Nucleus accumbens (tissue), 56 donors: ENCODE measurements around the gene TSEN54.

Source experiments
- DNase-seq, 56 donors: peaks; one replicate each; lab custom pipeline; 2025; lab: John Stamatoyannopoulos, UW

TSEN54 gene

DNA sequence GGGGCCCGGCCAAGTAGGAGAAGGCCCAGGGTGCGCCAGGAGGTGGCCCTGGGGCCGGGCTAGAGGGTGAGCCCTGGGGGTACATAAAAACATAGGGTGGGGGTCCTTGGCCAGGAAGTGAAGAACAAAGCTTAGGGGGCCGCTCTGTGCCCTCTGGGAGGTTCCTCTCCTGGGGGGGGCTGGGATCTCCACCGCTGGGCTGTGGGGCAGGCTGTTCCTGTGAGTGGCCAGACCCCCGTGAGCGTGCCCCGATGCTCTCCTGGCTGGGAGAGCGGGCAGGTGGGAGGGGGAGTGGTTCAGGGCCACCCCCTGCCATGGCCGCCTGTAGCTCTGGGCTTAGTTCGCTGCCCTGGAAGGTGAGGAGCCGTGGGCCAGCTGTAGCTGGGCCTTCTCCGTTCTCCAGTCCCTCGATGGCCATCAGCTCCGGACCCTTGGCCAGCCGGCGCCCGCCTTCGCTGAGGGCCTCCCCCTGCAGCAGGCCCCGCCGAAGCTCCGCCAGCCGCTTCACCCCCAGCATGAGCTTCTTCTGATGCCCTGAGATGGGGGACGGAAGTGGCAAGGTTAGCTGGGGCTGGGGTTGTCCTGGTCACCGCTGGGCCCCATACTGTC, 13.5 kb upstream of the TSEN54 start:
- no peak for DNase-seq

DNA sequence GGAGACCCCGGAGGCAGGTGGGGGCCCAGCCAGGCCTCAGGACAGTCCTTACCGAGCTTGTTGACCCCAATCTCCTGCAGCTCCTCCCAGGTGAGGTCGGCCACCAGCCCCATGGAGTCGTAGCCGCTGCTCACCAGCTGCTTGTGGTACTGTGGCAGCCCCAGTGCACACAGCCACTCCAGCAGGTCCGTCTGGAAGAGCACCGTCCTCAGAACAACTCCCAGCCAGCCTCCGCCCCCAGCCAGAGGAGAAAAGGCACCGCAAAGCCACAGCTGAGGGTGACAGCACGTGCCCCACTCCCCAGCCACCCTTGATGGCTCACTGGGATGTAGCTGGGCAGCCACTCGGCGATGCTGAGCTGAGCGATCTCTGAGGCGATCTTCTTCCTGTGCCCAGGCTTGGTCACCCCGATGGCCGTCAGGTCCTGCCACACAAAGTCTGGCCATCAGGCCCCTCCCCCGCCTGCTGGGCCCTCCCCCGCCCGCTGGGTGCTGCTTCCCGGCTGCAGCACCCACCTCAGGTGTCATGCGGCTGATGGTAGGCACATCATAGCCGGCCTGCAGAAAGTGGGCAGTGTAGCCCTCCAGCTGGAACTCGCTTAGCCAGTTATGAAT, 12.9 kb upstream of the TSEN54 start:
- DNase-seq, result no peak

DNA sequence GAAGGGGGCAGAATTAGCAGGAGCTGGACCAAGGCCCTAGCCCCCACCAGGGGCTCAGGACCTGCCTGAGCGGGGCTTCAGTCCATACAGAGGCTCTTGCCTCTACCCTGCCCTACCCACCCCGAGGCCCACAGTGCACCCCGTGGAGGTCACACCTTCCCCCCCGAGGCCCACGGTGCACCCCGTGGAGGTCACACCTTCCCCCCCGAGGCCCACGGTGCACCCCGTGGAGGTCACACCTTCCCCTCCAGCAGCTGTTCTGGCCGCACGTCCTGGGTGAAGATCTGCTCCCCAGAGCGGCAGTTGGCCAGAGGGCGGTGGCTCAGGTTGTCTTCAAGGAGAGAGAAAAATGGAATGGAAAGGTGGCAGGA, 12.4 kb upstream of the TSEN54 start:
- DNase-seq, result no peak

DNA sequence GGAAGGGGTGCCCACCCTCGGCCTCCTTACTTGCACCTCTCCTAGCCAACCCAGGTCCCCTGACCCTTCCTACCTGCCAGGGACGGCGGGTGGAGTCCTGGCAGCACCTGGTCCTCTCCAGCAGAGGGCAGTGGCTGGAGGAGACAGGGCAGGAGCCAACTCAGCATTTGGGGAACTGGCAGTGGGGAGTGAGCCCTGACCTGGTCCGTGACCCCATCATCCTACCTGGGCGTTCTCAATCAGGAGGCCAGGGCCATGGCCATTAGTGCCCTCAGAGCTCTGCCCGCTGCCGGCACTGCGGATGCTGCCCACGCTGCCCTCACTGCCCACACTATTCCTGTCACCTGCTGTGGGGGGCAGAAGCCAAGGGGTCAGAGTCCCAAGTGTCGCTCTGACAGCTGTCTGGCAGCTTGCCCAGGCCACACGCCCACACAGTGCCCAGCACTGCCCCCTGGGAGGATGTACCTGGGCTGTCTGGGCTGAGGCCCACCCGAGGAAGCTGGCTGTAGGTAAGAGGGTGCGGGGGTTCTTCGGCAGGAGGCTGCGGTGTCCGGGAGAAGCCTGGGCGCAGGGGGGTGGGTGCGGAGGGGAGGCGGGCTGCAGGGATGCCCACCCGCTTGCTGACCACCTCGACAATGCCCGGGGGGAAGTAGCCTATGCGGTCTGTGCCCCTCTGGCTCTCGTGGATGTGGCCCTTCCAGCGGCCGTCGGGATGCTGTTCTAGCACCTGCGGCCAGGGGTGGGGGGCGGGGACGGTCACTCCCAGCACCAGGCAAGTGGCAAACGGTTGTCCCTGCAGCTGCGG, 11.8 kb upstream of the TSEN54 start:
- peak in 2 of 56 donors; percentile 14 to 21 for DNase-seq

DNA sequence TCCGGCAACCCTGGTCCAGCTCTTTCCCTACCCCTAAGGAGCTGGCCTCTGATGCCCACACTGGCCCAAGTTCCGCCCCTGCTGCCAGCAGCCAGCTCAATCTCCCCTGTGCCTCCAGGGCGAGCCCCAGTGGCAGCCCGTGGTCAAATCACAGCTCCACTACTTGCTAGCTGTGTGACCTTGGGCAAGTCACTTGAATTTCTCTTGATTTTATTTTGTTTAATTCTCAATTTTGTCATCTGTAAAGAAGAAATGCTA, 11.2 kb upstream of the TSEN54 start:
- no peak for DNase-seq

DNA sequence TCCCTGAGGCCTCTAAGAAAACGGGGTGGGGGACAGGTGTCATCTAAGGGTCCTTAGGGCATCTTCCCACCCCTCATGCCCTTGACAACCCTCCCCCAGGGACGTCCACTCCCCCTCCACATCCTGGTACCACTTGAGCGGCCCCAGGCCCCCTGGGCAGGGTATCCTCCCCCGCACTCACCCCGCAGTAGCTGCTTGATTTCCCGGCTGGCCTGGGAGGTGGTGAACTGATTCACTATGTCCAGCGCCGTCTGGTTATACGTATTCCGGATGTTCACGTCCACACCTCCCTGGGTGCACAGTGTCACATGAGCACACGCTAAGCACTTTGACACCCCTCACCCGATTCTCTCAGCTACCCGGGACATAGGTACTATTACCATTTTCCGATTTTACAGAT, 10.7 kb upstream of the TSEN54 start:
- no peak for DNase-seq

DNA sequence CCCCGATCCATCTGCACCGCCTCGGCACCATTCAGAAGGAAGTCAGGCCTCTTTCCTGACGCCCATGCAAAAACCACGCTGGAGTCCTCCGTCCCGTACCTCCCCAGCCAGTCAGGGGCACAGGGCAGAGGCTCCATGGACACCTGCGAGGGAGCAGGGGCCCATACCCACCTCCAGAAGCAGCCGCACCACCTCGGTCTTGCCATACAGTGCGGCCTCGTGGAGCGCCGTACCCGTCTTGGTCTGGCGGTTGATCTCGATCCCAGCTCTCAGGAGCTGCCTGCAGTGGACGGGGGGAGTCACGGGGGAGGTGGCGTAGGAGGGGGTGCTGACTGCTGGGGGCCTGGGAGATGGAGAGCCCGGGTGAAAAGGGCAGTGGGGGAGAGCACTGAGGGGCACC, 10.2 kb upstream of the TSEN54 start:
- no peak for DNase-seq

DNA sequence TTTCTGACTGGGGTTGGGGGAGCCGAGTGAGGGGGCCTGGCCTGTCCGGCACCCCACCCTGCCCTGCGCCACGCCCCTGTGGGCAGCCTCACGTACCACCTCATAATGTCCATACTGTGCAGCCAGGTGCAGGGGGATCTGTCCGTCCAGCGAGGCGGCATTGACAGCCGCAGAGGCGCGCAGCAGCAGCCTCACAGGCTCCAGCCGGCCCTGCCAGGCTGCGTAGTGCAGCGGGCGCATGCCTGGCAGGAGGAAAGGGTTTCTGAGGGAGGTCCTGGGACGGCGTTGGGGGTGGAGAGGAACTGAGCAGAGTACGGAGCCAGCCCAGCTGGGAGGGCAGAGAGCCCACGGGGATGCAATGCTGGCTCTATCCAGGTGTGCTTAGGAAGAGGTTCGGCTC, 9.4 kb upstream of the TSEN54 start:
- peak in 3 of 56 donors; percentile 18 to 44 (median 32) for DNase-seq

DNA sequence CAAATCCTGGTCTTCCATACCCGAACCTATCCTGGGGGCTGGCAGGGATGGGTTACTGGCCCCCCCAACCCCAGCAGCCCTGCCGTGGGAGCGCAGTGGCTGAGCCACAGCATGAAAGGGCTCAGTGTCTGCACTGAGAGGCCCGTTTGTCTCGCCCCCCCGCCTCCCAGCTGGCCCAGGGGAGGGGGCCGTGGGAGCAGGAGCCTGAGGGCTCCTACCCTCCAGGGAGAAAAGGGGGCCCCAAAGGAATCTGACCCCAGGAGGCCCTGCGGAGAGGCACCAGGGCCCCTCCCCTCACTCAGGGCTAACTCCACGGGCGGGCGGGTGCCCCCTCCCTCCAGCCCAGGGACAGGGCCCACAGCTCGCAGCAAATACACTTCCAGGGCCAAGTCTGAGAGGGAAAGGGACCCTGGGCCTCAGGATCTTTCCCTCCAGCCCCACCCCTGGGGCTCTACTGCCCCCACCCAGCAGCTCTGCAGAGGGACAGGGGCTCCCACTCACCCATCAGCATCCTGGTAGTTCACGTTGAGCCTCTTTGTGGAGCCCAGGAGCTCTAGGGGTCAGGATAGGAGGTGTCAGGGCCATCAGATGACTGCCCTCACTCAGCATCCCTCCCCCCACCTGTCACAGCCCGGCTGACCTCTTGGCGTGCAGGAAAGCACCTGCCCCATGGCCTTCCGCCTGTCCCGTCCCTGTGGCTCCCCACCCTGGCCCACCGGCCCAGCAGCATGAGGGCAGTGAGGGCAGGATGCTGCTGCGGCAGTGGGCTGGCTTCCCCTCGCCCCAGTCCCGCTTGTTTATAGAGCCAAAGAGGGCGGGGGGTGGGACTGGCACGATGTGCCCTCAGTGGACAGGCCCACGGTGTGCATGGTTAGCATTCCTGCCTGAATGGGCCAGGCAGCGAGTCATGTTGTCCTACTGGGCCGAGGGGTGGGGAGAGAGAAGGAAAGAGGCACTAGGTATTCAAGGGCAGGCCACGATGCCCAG, 8.3 kb upstream of the TSEN54 start:
- peak in 54 of 56 donors; percentile 33 to 93 (median 81) for DNase-seq

DNA sequence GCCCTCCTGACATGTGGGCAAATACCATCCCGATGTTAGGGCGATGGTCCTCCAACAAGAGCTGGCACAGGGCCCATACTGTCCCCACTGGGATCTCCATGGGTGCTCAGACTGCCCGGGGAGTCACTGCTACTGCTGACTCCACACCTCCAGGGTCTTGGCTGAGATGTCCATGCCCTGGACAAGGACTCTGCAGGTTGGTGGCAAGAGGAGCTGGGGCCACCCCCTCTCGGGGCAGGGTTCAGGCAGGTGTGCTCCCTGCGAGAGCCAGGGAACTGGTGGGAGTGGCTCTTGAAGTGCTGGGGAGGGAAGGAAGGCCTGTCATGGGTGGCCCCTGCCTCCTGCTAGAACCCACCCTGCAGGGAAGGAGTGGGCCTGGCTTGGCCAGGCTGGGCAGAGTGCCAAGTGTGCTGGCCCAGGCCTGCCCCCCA, 7.4 kb upstream of the TSEN54 start:
- DNase-seq, result peak in 7 of 56 donors; percentile 23 to 63 (median 34)

DNA sequence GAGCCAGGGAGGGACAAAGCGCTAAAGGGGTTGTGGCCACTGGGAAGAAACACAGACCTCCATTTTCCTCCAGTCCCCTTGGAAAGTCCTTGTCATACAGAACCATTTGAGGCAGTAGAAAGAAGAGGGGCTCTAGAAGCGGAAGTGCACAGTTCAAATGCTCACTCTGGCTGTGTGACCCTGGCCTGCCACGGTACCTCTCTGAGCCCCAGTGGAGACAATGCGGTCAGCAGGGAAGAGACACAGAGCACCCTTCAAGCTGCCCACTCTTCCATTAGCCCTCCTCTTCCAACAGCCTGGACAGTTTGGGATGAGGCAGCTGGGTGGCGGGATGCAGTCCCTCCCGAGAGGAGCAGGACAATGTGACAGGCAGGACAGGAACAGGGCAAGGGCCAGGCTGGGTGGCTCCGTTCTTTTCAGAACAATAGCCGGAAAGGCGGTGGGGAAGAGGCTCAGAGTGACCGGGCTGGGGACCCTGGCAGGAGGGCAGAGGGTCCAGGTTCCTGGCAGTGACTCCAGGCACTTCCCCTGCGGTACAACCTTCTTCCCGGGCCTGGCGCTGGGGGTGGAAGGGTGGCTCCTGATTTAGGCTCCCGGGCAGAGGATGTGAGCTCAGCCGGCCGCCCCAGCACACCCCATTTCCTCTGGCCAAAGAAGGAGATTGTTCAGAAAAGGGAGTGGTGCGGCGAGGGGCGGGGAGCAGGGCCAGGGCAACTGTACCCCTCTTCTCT, 6.6 kb upstream of the TSEN54 start:
- DNase-seq, result peak in 1 of 56 donors; percentile 21

DNA sequence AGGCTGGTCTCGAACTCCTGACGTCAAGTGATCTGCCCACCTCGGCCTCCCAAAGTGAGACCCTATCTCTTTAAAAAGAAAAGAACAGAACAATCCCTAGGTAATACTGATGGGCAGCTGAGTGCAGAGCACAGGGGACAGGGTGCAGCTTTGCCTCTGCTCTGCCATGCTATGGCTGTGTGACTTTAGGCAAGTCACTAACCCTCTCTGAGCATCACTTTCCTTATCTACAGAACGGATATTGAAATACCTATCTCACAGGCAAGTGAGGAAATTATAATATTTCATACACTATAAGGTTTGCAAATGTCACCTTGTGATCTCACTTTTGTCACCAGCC, 5.1 kb upstream of the TSEN54 start:
- no peak for DNase-seq

DNA sequence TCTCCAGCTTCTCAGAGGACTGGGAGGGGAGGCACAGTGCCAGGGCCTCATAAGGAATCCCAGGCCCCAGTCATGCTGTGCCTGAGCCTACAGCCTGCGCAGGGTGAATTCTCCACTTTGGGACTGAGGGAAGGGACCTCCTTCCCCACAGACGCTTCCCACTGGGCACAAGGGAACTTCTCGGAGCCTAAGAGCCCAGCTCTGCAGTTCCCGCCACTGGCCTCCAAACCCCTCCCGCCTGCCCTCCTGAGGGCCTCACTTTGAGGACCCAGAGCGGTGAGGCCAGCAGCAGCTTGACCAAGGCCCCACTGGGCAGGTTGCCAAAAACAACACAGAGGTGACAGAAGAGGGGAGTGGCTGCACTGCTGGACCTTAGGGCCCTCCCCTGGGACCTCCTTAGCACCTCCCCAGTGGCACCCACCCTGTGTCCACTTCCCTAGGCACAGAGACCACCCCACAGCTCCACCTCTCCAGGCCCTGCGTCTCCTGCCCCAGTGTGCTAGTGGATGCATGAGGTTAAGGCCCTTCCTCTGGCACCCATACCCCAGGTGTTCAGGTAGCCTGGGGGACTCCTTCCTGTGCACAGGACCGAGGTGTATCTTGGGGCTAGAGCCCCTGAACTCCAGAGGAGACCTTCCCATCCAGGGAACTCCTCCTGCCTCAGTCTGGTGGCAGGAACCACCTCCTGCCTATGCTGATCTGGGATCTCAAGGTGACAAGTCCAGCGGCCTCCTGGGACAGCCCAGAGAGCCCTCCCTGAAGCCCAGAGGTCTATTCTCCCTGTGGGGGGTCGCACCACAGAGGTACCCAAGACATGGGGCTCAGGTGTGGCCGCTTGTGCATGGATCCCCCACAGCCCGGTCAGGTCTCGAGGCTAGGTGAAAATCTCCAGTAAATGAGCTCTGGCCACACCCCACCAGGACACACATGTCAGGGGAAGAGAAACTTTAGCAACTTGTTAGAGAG, 4.4 kb upstream of the TSEN54 start:
- peak in 1 of 56 donors; percentile 34 for DNase-seq

DNA sequence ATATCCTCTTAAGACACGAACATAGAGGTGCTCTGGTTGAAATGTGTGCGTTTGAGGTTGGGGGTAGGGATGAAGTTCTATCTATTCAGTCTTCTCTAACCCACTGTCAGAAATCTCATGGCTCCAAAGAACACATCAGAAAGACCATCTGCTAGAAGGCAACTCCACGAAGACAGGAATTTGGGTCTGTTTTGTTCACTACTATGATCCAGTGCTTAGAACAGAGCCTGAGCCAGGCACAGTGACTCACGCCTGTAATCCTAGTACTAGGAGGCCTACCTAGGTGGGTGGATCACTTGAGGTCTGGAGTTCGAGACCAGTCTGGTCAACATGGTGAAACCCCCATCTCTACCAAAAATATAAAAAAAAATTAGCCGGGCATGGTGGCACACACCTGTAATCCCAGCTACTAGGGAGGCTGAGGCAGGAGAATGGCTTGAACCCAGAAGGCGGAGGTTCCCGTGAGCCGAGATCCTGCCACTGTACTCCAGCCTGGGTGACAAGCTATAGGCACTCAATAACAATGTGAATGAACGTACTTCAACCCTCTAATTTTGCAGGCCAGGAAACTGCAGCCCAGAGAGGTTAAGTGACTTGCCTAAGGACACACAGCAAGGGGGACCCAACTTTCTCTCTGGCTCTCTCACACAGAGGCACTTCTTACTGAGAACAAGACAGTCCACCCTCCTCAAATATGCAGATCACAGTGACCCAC, 3.2 kb upstream of the TSEN54 start:
- no peak for DNase-seq

DNA sequence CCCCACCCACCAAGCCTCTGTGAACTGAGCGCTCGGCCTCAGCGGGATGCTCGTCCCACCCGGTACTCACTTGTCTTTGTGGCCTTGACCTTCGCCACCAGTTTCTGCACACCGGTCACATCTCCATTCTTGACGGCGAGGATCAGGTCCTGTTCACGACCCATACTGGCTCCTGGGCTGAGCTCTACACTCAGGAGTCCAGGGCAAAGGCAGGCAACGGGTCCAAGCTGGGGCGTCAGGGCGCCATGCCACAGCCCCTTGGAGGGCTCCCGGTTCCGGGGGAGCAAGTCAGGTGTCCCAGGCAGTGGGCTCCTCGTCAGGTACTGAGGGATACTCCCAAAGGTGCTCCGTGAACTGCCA, 2.7 kb upstream of the TSEN54 start:
- no peak for DNase-seq

DNA sequence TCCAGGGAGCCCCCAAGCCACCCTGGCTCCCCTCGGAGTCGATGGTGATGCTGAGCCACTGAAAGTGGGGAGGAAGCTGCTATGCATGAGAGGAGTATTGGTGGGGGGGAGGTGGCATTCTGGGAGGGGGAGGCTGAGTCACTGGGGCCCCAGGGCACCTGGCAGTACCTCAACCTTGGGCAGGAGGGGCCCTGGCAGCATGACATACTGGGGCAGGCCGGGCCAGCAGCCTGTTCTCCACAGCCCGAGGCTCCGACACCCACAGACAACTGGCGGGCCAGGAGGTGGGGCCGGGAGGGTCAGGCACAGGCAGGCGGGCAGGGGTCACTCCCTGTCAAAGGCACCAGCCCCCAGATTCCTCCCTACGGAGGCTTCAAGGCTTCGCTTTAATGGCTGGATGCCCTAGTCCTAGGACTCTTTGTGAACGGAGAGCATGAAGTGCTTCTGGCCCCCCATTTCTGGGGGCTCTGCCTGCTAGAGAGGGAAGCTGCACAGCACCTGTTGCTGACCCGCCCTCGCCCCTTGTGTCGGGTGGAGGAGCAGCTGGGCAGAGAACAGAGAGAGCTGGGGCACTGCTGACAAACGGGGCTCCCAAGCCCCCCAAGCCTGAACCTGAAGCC, 1.9 kb upstream of the TSEN54 start:
- peak in 4 of 56 donors; percentile 20 to 40 (median 35) for DNase-seq

DNA sequence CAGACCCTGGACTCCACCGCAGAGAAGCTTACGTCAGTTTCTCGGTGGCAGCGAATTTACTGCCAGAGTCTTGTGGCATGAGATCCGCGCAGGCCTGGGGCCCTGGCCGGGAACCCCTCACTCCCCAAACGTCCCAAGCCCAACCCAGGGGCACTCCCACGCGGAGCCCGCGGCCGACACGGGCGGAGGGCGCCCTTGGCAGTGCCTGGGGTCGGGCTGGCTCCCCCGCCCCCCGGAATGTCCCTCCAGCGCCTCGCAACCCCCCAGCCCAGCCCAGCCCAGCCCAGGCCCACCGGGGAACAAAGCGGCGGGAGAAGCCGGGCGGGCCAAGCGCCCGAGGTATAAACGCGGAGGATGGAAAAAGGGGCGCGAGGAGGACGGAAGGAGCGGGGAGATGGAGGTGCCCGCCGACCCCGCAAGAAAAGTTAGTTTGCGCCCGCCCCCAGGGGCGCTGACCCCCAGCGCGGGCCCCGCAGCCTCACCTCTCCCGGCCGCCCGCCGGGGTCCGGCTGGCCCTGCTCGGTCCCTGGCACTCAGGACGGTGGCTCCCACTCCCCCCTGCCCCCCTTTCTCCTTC, 1.3 kb upstream of the TSEN54 start:
- peak in 6 of 56 donors; percentile 28 to 51 (median 41) for DNase-seq
